HL-60 (cell line): ENCODE measurements around the gene DCXR.
A peak's percentile ranks its signal among the peaks of the same experiment; 100 is the strongest.

Experiments
- DNase-seq, 2 experiments: peaks; one replicate each; pipeline ENCODE4 v3.0.0-alpha.2; 2010 to 2020; ENCODE audit warnings: low read depth in 1 of 2, low spot score in 1 of 2
- H3K27ac ChIP-seq: fragments of 250-450 bp; sonication (Bioruptor Pico); replicated peaks from 2 replicates; pipeline ENCODE4 v1.5.1; 2020; ENCODE audit warnings: mild to moderate bottlenecking, moderate library complexity
- H3K27me3 ChIP-seq: fragments of 250-450 bp; sonication (Bioruptor Pico); 2 replicates; pipeline ENCODE4 v1.5.1; 2021; ENCODE audit warnings: mild to moderate bottlenecking, moderate library complexity; ENCODE audit not compliant: insufficient read depth, poor library complexity, severe bottlenecking
- H3K4me3 ChIP-seq: replicated peaks from 2 replicates; pipeline ENCODE4 v1.5.1; 2011; ENCODE audit warnings: mild to moderate bottlenecking, control low read depth, low read length; ENCODE audit not compliant: insufficient read depth
- GABPA ChIP-seq: IDR thresholded peaks from 2 replicates; pipeline ENCODE4 v1.6.1; 2012; ENCODE audit warnings: low read depth
- POLR2AphosphoS5 ChIP-seq: IDR thresholded peaks from 2 replicates; pipeline ENCODE4 v1.6.1; 2012; ENCODE audit warnings: low read depth
- SPI1 ChIP-seq: IDR thresholded peaks from 2 replicates; pipeline ENCODE4 v1.6.1; 2012; ENCODE audit warnings: low read depth, mild to moderate bottlenecking, borderline replicate concordance
- TF ChIP-seq, protein P1 (sequence below): IDR thresholded peaks from 2 replicates; pipeline ENCODE4 v1.6.1; 2012; ENCODE audit warnings: low read depth; ENCODE audit not compliant: insufficient replicate concordance
- TF ChIP-seq, protein P2 (sequence below): IDR thresholded peaks from one replicate; pipeline ENCODE4 v1.5.1; 2011; ENCODE audit warnings: low read length, control low read depth, inconsistent platforms; ENCODE audit not compliant: insufficient read depth

Gene DCXR

GRCh38 chr17:82076785-82077591 lies 39.5 kb upstream of the DCXR start:
- no peak overlapping the region for H3K27ac ChIP-seq
- TF ChIP-seq, protein P1, sequence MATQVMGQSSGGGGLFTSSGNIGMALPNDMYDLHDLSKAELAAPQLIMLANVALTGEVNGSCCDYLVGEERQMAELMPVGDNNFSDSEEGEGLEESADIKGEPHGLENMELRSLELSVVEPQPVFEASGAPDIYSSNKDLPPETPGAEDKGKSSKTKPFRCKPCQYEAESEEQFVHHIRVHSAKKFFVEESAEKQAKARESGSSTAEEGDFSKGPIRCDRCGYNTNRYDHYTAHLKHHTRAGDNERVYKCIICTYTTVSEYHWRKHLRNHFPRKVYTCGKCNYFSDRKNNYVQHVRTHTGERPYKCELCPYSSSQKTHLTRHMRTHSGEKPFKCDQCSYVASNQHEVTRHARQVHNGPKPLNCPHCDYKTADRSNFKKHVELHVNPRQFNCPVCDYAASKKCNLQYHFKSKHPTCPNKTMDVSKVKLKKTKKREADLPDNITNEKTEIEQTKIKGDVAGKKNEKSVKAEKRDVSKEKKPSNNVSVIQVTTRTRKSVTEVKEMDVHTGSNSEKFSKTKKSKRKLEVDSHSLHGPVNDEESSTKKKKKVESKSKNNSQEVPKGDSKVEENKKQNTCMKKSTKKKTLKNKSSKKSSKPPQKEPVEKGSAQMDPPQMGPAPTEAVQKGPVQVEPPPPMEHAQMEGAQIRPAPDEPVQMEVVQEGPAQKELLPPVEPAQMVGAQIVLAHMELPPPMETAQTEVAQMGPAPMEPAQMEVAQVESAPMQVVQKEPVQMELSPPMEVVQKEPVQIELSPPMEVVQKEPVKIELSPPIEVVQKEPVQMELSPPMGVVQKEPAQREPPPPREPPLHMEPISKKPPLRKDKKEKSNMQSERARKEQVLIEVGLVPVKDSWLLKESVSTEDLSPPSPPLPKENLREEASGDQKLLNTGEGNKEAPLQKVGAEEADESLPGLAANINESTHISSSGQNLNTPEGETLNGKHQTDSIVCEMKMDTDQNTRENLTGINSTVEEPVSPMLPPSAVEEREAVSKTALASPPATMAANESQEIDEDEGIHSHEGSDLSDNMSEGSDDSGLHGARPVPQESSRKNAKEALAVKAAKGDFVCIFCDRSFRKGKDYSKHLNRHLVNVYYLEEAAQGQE = no peak
- TF ChIP-seq POLR2AphosphoS5 = peak; percentile 9; the same call in 1 of the 2 replicates
- no peak for DNase-seq
- no peaks in the 10 kb centered on the region for H3K27me3 ChIP-seq
- H3K4me3 ChIP-seq = no peak overlapping the region

GRCh38 chr17:82076018-82076784 lies 38.7 kb upstream of the DCXR start:
- no peak for DNase-seq
- TF ChIP-seq SPI1 (no peak), POLR2AphosphoS5 (peak; percentile 5; the same call in 1 of the 2 replicates), GABPA (no peak)
- Histone ChIP-seq H3K27me3 (no peaks in the 10 kb centered on the region), H3K27ac (no peak overlapping the region), H3K4me3 (no peak overlapping the region)

DNA sequence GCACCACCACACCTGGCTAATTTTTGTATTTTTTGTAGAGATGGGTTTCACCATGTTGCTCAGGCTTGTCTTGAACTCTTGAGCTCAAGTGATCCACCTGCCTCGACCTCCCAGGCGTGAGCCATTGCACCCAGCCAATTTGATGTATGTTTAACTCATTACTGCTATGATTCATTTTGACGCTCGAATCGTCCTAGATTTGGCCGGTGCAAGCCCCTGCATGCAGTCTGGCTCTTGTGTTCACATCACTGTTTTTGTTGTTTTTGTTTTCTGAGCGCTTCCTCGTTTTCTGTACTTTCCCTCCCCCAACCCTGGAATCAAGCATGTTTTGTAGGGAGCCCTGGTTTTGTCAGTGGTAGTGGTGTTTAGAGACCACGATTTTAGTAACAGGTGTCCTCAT lies 35.9 kb upstream of the DCXR start:
- H3K27me3 ChIP-seq = no peaks in the 10 kb centered on the region
- TF ChIP-seq GABPA = no peak
- TF ChIP-seq SPI1 = no peak
- TF ChIP-seq, protein P2, sequence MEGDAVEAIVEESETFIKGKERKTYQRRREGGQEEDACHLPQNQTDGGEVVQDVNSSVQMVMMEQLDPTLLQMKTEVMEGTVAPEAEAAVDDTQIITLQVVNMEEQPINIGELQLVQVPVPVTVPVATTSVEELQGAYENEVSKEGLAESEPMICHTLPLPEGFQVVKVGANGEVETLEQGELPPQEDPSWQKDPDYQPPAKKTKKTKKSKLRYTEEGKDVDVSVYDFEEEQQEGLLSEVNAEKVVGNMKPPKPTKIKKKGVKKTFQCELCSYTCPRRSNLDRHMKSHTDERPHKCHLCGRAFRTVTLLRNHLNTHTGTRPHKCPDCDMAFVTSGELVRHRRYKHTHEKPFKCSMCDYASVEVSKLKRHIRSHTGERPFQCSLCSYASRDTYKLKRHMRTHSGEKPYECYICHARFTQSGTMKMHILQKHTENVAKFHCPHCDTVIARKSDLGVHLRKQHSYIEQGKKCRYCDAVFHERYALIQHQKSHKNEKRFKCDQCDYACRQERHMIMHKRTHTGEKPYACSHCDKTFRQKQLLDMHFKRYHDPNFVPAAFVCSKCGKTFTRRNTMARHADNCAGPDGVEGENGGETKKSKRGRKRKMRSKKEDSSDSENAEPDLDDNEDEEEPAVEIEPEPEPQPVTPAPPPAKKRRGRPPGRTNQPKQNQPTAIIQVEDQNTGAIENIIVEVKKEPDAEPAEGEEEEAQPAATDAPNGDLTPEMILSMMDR = no peak
- TF ChIP-seq, protein P1 = no peak
- TF ChIP-seq POLR2AphosphoS5 = no peak
- no peak overlapping the region for H3K4me3 ChIP-seq
- H3K27ac ChIP-seq = no peak overlapping the region
- no peak for DNase-seq

DNA sequence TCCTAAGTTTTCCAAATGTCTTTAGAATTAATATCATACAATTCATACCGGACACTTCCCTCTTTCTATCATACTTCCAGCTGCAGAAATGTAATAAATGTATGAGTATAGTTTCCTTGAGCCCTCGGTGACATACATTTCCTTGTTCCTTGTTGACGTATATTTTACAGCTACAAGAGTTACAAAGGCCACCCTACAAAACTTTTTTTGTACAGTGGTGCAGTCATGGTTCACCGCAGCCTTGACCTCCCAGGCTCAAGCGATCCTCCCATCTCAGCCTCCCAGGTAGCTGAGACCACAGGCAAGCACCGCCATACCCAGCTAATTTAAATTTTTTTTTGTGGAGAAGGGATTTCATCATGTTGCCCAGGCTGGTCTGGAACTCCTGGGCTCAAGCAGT lies 35.3 kb upstream of the DCXR start:
- Histone ChIP-seq H3K27ac (no peak overlapping the region), H3K4me3 (no peak overlapping the region), H3K27me3 (no peaks in the 10 kb centered on the region)
- TF ChIP-seq, protein P2 = no peak
- TF ChIP-seq, protein P1 = no peak
- TF ChIP-seq SPI1 (no peak), GABPA (no peak), POLR2AphosphoS5 (no peak)
- DNase-seq = no peak
